CD4-positive, alpha-beta T cell treated with Interleukin-21 for 1 hour (primary cell): Measurements from ENCODE around the gene HRG.
"Not testable (repeated sequence)": the region's sequence is repeated elsewhere in the genome, so short reads cannot be mapped to it uniquely, and the experiment has no call there.

Source experiments
- DNase-seq: peaks from one replicate; pipeline ENCODE4 v3.0.0-alpha.2; 2020

Gene HRG, protein sequence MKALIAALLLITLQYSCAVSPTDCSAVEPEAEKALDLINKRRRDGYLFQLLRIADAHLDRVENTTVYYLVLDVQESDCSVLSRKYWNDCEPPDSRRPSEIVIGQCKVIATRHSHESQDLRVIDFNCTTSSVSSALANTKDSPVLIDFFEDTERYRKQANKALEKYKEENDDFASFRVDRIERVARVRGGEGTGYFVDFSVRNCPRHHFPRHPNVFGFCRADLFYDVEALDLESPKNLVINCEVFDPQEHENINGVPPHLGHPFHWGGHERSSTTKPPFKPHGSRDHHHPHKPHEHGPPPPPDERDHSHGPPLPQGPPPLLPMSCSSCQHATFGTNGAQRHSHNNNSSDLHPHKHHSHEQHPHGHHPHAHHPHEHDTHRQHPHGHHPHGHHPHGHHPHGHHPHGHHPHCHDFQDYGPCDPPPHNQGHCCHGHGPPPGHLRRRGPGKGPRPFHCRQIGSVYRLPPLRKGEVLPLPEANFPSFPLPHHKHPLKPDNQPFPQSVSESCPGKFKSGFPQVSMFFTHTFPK

DNA sequence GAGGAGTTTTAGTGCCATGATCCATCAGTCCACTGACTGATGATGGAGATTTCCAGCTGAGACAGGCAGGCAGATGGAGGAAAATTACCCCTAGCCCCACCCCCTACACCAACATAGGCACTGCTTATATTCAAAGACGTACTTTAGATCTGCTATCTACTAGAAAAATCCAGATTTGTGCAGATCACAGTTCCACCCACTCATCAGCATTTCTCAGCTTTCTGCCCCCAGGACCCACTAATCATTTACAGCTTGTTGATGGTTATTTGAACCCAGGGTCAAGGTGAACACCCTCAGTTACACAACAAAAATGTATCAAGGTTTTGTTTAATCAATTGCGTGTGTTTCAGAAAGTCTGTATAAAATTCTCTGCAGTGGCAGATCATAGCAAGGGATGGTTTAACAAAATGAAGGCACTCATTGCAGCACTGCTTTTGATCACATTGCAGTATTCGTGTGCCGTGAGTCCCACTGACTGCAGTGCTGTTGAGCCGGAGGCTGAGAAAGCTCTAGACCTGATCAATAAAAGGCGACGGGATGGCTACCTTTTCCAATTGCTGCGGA lies at the start of gene HRG:
Gene HRG (plus strand): TSS at position 390 of the 564 bp plus-strand sequence. CDS start 18 bp downstream, at position 408.
- no peak for DNase-seq

DNA sequence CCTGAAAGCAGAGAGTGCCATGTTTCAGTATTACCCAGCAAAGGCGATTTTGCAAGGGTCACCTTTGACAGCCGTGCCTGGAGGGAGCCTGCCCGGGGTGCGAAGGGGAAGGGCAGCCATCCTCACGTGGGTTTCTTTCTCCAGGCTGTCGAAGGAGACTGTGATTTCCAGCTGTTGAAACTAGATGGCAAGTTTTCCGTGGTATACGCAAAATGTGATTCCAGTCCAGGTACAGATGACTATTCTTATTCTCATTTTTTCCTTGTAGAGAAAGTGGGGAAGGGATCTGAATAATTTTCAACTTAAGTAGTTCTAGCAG lies 49.6 kb upstream of the HRG start:
- DNase-seq = no peak

DNA sequence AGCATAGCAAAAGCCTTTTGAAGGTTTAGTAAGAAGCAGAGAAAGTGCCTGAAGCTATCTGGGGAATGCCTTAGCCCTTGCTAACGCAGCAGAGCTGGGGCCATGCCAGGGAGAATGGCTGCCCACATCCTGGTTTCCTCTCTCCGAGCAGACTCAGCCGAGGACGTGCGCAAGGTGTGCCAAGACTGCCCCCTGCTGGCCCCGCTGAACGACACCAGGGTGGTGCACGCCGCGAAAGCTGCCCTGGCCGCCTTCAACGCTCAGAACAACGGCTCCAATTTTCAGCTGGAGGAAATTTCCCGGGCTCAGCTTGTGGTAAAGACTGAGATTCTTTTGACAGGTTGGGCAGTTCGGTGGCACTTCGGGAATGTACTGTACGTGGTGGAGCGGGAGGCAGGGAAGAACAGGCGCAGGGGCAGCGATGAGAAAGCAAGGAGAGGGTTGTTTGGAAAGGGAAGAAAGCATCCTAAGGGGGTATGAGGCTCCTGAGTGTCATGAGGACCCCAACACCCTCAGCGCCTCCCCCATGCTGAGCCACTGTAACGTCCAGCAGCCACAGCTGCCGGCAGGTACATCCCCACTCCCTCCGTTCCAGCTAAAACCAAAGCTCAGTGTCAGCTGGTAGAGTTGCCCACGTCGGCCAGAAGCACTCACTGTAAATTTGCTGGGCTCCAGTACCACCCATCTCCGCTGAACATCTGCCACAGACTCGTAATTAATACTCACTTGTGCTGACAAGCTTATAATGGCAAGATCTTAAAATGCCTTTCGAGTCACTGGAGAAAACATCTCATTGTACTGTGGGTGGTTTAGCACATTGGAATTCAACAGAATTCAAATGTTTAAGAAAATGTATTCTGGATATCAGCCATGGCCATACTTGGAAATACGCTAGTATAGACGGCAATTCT lies 48.5 kb upstream of the HRG start:
- DNase-seq = peak; percentile 86

DNA sequence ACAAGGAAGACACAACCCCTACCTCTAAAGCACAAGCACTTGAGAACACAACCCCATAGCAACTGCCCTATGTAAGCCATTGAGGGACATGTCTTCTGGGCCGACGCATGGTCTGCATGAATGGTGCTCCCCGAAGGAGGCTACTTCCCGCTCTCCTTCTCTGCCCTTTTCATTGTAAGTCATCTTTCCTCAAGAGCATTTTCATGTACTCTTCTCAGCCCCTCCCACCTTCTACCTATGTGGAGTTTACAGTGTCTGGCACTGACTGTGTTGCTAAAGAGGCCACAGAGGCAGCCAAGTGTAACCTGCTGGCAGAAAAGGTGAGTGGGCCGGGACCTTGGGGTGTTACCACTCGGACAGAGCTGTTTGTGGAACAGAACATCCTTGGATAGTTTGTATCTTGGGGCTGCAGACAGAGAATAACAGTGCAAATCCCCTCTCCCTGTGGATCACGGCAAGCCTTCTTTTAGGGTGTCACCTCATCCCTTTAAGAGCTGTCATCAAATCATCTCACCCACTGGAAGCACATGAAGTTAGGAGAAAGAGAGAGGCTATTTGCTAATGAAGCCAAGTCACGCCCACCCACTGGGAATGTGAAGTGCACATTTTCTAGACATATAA lies 47.4 kb upstream of the HRG start:
- DNase-seq = no peak

DNA sequence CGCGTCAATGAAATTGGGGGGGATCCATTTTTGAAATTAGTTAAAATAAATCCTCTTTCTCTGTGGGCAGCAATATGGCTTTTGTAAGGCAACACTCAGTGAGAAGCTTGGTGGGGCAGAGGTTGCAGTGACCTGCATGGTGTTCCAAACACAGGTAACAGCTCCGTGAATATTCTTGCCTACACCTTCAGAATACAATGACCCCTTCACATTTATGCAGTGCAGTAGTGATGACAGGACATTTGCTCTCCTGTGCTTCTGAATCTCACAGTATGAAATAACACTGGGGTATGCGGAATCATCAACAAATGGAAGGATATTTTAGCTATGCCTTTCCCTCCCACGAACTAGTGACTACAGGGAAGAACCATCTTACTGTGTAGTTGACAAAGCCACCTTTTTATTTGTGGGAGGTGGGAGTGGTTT lies 46.0 kb upstream of the HRG start:
- DNase-seq = no peak

DNA sequence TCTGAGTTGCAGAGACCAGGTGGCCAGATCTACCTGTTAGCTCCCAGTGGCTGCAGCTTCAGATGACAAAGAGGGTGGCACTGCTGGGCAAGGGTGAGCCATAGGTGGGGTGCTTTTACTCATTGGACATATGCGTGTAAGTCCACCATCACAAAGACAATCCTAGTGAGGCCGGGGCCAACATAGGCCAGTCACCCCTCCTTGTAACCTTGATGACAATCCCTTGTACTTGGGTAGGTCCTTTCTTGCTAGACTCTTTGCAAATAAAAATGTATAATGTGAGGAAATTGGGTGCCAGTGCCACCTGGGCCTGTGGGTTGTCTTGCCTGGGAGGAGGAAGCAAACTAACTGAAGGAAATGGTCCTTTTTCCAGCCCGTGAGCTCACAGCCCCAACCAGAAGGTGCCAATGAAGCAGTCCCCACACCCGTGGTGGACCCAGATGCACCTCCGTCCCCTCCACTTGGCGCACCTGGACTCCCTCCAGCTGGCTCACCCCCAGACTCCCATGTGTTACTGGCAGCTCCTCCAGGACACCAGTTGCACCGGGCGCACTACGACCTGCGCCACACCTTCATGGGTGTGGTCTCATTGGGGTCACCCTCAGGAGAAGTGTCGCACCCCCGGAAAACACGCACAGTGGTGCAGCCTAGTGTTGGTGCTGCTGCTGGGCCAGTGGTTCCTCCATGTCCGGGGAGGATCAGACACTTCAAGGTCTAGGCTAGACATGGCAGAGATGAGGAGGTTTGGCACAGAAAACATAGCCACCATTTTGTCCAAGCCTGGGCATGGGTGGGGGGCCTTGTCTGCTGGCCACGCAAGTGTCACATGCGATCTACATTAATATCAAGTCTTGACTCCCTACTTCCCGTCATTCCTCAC lies 45.4 kb upstream of the HRG start:
- DNase-seq = no peak

DNA sequence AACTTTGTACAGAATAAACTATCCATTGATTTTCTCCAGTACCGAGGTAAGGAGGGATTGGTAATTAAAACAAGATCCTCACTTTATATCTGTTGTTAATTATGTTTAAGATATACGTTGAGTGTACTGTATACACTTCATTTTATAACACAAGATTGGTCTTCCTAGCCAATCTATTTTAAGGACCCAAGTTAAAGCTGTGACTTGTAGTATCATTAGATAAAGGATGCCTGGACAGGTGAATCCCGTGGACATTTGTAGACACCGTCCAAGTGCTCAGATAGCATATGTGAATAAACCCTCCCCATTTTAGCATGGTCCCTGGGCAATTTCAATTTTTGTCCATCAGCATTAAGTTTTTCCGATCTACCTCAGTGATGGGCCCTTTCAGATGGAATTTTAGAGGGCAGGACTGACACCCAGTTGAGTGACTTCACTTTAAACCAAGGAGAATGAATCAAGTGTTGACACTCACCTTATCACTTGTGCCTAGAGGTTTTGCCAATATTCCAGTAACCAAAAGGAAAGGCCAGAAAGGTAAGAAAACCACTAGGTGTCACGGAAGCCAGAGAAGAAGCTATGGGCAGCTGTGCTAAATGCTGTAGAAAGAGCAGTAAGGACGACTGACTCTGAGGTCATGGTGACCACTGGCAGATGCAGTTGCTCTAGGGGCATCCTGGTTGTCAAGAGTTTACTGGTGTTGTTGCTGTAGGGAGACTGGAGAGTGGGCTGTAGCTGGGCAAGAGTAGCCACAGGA lies 43.7 kb upstream of the HRG start:
- no peak for DNase-seq

DNA sequence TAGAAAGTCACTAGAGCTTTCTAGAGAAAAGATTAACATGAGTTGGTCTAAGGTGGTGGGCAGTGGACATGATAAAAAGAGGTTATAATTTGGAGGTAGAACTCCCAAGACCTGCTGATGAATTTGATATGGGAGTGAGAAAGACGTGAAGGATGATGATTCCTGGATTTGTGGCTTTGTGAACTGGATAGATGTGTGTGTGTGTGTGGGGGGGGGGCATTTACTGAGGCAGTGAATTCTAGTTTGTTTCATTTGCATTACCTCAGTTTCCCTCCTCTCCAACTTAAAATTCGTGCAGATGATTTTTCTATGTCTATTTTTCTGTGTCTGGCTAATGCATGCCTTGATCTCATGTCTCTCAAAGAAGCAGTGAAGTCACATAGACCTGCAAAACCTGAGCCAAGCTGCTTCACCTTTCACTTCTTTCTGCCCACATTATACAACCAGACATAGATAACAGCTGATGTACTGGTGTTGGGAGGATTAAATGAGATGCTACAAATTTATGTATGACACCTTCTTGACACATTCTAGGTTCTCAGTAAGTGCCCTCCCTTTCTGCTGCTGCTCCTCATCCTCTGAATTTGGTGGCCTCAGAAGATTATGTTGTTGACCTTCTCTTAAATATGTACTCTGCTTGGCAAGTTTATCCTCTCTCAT lies 43.0 kb upstream of the HRG start:
- DNase-seq = no peak

DNA sequence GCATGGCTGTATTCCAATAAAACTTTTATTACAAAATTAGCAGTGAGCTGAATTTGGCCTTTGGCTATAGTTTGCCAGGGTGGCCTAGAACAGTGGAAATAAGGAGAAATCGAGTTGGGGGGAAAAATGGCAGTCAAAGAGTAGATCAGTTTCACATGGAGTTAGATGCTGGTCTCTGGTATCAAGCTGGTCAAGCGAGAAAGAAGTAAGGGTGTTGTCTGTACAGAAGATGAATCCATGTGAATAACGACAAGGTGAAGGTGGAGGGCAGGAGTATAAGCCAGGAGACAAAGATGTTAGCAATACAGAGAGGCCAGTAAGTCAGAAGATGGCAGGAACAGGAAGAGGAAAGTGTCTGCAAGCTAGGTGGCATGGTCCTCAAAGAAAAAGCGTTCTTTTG lies 41.2 kb upstream of the HRG start:
- no peak for DNase-seq

DNA sequence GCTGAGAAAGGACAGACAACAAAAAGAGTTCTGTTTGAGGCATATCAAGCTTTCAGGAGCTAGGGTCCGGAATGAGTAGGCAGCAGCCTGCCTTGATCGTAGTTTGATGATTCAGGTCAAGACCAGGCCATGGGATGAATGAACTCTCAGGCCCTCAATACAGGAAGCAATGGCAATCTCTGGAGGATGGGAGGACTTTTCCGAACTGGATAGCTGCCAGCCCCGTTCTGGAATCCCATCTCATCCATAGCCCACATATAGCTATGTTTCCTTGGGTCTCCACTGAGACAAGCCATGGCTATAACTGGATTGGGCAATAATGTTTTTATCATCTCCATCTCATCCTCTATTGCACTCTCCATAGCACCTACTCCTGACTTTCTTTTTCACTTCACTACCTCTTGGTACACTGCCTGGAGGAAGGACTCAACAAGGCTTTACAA lies 40.2 kb upstream of the HRG start:
- DNase-seq = no peak

DNA sequence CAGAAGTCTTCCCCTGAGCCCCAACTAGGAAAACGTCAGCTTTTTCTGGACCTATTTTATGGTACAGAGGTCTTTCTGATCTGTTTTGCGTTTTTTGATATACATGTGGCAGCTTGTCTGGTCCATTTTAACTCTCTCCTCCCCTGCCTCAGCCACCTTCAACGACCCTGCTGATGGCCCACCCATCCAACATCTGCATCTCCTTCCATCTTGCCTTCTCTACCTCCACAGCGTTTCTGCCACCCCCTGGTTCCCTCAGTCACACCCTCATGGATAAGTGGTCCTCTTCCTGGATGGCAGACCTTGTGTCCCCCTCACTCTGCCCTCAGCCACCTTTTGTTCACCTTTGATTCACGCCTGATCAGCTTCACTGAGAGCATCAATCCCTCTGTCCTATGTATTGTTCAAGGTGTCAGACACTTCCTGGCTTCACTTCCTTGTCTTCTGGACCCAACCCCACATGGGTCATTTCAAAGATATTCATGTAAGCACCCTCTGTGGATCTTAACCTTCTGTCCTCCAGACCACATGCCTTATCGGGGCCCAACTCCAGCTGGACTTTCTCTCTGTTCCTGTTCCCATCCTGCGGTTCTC lies 39.5 kb upstream of the HRG start:
- DNase-seq = no peak

DNA sequence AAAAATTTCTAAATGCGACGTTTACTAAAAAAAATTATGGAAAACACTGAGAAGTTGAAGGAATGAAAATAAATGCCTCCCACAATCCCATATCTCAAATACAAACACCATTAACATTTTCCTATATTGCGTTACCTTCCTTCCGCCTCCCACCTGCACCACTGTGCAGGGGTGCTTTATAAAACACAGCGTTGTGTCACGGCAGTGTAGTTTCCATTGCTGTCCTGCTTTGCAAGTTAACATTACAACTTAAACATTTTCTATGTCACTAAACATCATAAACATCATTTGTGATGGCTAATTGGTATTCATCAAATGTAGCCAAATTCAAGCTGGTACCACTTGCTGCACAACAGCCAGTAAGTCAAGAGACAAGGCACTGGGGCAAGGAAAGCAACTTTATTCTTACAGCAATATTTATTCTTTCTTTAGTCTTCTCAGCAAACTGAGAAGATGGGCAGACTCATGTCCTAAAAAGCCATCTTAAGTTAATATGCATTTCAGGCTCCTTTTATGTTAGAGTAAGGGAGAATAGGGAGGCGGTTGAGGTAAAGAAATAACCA lies 37.9 kb upstream of the HRG start:
- no peak for DNase-seq

DNA sequence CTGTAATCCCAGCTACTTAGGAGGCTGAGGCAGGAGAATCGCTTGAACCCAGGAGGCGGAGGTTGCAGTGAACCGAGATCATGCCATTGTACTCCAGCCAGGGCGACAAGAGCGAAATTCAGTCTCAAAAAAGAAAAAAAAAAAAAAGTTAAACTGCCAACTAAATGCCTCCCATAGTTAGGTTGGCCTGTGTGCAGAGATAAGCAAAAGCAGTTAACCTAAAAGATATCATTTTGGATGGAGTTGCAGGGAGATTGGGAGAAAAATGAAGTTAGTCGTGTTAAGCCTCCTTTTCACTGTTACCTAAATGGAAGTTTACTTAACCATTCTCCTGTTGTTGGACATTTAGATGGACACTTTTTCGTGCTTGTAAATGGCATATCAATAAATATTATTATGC lies 37.1 kb upstream of the HRG start:
- no peak for DNase-seq

DNA sequence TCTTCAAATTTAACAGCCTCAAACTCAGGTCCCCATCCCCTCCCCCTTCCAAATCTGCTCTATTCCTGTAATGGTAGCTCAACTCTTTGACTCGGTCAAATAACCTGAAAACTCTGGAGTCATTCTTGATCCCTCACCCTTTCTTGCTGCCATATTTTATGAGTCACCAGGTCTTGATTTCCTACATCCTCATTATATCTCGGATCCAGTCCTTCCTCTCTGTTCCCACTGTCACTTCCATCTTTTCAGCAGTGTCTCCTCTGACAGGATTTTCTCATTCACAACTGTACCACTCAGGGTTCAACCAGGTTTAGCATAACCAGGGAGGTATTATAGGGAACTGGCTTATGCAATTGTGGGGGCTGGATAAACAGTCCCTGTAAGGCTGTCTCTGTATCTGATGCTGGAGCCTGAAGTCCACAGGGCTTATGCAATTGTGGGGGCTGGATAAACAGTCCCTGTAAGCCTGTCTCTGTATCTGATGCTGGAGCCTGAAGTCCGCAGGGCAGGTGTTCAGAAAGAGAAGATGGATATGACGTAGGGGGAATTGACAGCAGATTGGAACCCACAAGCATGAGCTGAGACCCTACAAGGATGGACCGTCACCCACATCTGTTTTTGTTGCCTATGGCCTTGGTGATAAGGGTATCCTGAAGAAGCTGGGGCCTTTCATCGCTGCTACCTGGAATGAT lies 34.7 kb upstream of the HRG start:
- no peak for DNase-seq

DNA sequence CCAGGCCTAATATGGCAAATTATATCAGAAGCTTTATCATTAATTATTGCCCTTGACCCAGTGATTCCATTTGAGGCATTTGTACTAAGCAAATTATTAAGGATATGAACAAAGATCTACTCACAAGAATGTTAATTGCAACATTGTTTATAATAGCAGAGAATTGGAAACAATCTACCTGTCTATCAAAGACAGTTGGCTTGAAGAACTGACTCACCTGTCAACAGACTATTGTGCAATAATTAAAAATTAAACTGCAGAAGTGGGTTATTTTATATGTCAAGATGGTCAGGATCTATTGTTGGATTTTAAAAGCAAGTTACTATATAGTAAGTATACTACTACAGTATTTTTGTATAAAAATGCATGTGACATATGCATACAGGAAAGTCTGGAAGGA lies 32.3 kb upstream of the HRG start:
- DNase-seq = no peak

DNA sequence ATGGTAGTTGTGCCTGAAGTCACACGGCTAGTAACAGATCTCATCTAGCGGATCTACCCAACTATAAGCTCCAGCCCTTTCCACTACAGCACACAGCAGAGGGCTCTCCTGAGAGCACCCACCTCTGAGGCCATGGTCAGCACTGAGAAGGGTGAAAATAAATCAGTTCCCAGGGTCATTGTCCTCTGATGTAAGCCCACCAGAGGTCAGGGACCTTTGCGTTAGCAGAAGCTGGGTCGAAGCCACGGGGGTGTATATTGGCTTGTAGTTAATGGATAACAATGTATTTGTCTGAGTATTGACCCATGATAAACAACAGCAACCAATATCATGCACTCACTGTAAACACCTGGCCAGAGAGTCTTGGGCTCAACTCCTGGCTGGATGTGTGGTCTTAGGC lies 31.6 kb upstream of the HRG start:
- DNase-seq = not testable (repeated sequence)

DNA sequence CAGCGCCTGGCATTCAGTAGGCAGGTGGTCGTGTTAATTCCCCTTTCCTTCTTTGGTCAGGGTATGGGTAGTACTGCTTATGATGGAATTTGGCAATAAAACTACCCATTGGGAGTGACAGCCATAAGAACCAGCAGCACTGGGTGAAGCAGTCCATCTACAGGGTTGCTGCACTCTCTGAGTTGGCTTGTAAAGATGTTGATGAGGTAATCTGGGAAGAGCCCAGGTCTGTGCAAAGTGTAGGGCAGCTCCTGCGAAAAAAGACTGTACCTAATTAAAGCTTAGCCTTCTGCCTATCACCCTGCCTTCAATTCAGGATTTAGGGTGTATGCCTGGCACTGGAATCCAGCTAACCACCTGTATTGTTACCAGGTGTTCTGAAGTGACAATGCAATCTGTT lies 30.3 kb upstream of the HRG start:
- no peak for DNase-seq

DNA sequence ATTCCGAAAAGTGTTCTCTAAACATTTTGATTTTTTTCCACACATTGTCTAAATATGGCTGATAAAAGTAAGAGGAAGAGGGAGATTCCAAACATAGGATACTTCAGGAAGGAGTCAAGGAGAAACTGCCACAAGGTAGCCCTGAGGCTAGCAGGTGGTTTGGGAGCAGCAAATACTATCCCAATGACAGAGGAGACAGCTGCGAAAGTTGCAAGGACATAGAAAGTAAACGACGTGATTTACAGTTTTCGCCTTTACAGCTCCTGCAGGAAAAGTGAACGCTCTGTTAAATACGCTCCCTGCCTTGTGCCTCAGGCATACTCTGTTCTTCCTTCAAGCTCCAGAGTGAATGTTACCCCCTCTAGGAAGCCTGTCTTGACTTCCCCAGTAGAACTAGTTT lies 29.3 kb upstream of the HRG start:
- no peak for DNase-seq

DNA sequence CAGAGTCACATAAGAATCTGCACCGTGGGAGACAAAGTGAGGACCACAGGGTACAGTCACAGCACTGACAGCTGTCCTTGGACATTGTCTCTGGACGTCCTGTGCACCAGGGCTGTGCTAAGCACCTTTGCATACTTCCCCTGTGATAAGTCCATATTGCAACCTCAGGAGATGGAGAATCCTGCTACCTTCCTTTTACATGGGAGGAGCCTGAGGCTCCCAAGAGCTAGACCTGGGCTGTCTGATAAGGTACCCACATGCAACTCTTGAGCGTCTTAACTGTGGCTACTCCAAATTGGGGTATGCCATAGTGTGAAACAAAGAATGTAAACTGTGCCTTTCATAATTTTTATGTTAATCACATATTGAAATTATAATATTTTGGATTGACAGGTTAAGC lies 28.1 kb upstream of the HRG start:
- DNase-seq = no peak
